Keratinocyte (primary cell): ENCODE results near the gene COQ4. TPM values are rescaled to one million over a fixed set of nuclear protein-coding genes. Genes with fewer than 3 reads are reported as not detected.

Experiments
- DNase-seq: peaks from one replicate; pipeline ENCODE4 v3.0.0-alpha.2; 2011; ENCODE audit warnings: low read depth, missing footprints, low spot score
- FAIRE-seq: peaks from 2 replicates; lab custom pipeline; 2011; peaks lifted over from hg19 to GRCh38; lab: Jason Lieb, UNC
- H2AFZ ChIP-seq: 2 replicates; pipeline ENCODE4 v1.6.0; 2012; ENCODE audit warnings: low read length, control low read depth, inconsistent platforms; ENCODE audit not compliant: control insufficient read depth
- H3K27ac ChIP-seq: 2 replicates; pipeline ENCODE4 v1.5.1; 2011; ENCODE audit warnings: low read length; ENCODE audit not compliant: control insufficient read depth, insufficient read depth
- H3K27me3 ChIP-seq: 3 replicates; pipeline ENCODE4 v1.6.0; 2011; ENCODE audit warnings: low read length; ENCODE audit not compliant: control insufficient read depth, insufficient read depth; ENCODE audit errors: extremely low read depth
- H3K36me3 ChIP-seq, 2 experiments: 2 replicates in 1 of 2; 3 replicates in 1 of 2; pipeline ENCODE4 v1.5.1; 2011; ENCODE audit warnings: low read length in 2 of 2, mild to moderate bottlenecking in 1 of 2; ENCODE audit not compliant: control insufficient read depth in 2 of 2, insufficient read depth in 2 of 2; ENCODE audit errors: extremely low read depth in 1 of 2
- H3K4me1 ChIP-seq: 3 replicates; pipeline ENCODE4 v1.5.1; 2011; ENCODE audit warnings: low read length; ENCODE audit not compliant: control insufficient read depth, insufficient read depth; ENCODE audit errors: extremely low read depth
- H3K4me2 ChIP-seq: 3 replicates; pipeline ENCODE4 v1.6.0; 2011; ENCODE audit warnings: low read depth, low read length; ENCODE audit not compliant: control insufficient read depth, insufficient read depth; ENCODE audit errors: extremely low read depth
- H3K4me3 ChIP-seq, 3 experiments: fragments of 200-600 bp in 1 of 3; sonication (generic) in 1 of 3; 2 replicates in 2 of 3; 3 replicates in 1 of 3; pipeline ENCODE4 v1.5.1; 2011 to 2016; ENCODE audit warnings: low read length in 3 of 3, mild to moderate bottlenecking in 3 of 3, control low read depth in 2 of 3, inconsistent platforms in 1 of 3, low read depth in 1 of 3, mixed read lengths in 1 of 3, mixed run types in 1 of 3, moderate library complexity in 1 of 3; ENCODE audit not compliant: control insufficient read depth in 2 of 3, insufficient read depth in 2 of 3; ENCODE audit errors: extremely low read depth in 1 of 3
- H3K79me2 ChIP-seq: 2 replicates; pipeline ENCODE4 v1.6.0; 2012; ENCODE audit warnings: low read length; ENCODE audit not compliant: control insufficient read depth, insufficient read depth
- H3K9ac ChIP-seq: 3 replicates; pipeline ENCODE4 v1.6.0; 2011; ENCODE audit warnings: low read length; ENCODE audit not compliant: control insufficient read depth, insufficient read depth; ENCODE audit errors: extremely low read depth
- H3K9me1 ChIP-seq: 3 replicates; pipeline ENCODE4 v1.6.0; 2011; ENCODE audit warnings: low read length; ENCODE audit not compliant: control insufficient read depth, insufficient read depth; ENCODE audit errors: extremely low read depth
- H3K9me3 ChIP-seq: 2 replicates; pipeline ENCODE4 v1.5.1; 2012; ENCODE audit warnings: low read depth, low read length; ENCODE audit not compliant: control insufficient read depth
- H4K20me1 ChIP-seq: 3 replicates; pipeline ENCODE4 v1.6.0; 2011; ENCODE audit warnings: low read length; ENCODE audit not compliant: control insufficient read depth, insufficient read depth; ENCODE audit errors: extremely low read depth
- EZH2 ChIP-seq: IDR thresholded peaks from one replicate; pipeline ENCODE4 v1.6.1; 2012; ENCODE audit warnings: inconsistent platforms, mild to moderate bottlenecking, low read length, moderate library complexity
- dilution Hi-C: fragments of 300-500 bp; cut with MboI; formaldehyde crosslinking; loops from one replicate; pipeline ENCODE4 v1.7.0; 2020; ENCODE audit warnings: low sequenced_read_pairs; ENCODE audit not compliant: extremely low pct_ligation_motif_present
- polyA plus RNA-seq, 5 experiments: library from polyadenylated mRNA; depleted of rRNA in 3 of 5; stranded (reverse) in 3 of 5; stranded (forward) in 1 of 5; unstranded in 1 of 5; fragments of >200 nt; gene quantifications; 1 replicate in 1 of 5; 2 replicates in 3 of 5; 3 replicates in 1 of 5; pipeline versions ENCODE4 v1.2.1 to v1.2.3, GENCODE V29; 2011 to 2012; ENCODE audit warnings: missing spikeins in 2 of 5, low read depth in 1 of 5, low replicate concordance in 1 of 5
- TF ChIP-seq, protein P1 (sequence below), 3 experiments: IDR thresholded peaks in 1 of 3; conservative IDR thresholded peaks in 1 of 3; optimal IDR thresholded peaks in 1 of 3; 2 replicates in 2 of 3; 3 replicates in 1 of 3; pipeline versions ENCODE3 to v1.5.1; 2011; ENCODE audit warnings: low read length in 3 of 3, mild to moderate bottlenecking in 3 of 3, moderate library complexity in 2 of 3, control low read depth in 1 of 3, inconsistent platforms in 1 of 3; ENCODE audit not compliant: insufficient read depth in 2 of 3; ENCODE audit errors: extremely low read depth in 1 of 3

COQ4 gene
- polyA plus RNA-seq, 1 donor (not counting 4 experiments of a cell fraction or from before 2014, with no cell fraction given), result 32.6 TPM

DNA sequence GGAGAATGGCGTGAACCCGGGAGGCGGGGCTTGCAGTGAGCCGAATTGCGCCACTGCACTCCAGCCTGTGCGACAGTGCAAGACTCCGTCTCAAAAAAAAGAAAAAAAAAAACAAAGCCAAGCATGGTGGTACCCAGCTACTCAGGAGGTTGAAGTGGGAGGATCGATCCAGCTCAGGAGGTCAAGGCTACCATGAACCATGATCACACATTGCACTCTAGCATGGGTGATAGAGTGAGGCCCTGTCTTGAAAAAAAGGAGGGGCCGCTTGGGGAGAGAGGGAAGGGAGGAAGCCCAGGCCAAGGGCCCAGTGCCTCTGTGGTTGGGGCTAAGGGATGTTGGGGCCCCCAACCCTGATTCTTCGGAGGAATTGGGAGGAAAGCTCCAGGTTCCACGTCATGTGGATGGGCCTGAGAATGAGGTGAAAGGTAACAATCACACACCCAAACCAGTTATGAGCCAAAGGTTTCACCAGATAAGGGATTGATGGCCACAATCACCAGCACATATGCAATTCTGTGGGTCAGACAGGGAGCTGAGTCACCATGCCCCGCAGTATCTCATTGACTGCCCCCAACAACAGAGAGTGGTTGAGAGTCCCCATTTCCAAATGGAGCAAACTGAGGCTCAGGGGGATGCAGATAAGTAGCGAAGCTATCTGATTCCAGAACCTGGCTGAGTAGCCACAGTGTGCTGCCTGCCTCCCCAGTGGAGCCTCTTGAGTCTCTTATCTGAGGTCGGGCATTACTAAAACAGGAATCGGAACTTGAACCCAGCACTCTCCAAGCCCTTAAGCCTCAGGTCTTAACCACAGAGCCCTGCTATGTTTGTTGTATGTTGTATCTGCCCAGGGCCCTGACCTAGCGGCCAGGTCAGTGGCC lies 26.1 kb upstream of the COQ4 start:
- H4K20me1 ChIP-seq, result no peaks in the 10 kb centered on the region
- no peak overlapping the region for H3K27ac ChIP-seq
- H3K36me3 ChIP-seq, result no peaks in the 10 kb centered on the region
- peaks cover 8% of the 10 kb centered on the region for H3K4me1 ChIP-seq
- no peak for FAIRE-seq
- TF ChIP-seq, protein P1, sequence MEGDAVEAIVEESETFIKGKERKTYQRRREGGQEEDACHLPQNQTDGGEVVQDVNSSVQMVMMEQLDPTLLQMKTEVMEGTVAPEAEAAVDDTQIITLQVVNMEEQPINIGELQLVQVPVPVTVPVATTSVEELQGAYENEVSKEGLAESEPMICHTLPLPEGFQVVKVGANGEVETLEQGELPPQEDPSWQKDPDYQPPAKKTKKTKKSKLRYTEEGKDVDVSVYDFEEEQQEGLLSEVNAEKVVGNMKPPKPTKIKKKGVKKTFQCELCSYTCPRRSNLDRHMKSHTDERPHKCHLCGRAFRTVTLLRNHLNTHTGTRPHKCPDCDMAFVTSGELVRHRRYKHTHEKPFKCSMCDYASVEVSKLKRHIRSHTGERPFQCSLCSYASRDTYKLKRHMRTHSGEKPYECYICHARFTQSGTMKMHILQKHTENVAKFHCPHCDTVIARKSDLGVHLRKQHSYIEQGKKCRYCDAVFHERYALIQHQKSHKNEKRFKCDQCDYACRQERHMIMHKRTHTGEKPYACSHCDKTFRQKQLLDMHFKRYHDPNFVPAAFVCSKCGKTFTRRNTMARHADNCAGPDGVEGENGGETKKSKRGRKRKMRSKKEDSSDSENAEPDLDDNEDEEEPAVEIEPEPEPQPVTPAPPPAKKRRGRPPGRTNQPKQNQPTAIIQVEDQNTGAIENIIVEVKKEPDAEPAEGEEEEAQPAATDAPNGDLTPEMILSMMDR (optimal IDR thresholded peaks at IDR 0.05 in 1 of 3, IDR thresholded peaks at IDR 0.05 in 1 of 3, conservative IDR thresholded peaks at IDR 0.05 in 1 of 3; ENCODE audit: extremely low read depth in 1 of 3, insufficient read depth in 2 of 3, low read length in 3 of 3), result no peak
- no peak for TF ChIP-seq EZH2
- H3K4me3 ChIP-seq, result no peak overlapping the region
- no peaks in the 10 kb centered on the region for H3K27me3 ChIP-seq
- no peak overlapping the region for H2AFZ ChIP-seq
- dilution Hi-C loops, result no loop called here
- H3K9ac ChIP-seq, result no peak overlapping the region
- DNase-seq, result no peak
- H3K79me2 ChIP-seq, result no peaks in the 10 kb centered on the region
- H3K4me2 ChIP-seq, result no peak overlapping the region
- no peaks in the 10 kb centered on the region for H3K9me3 ChIP-seq
- H3K9me1 ChIP-seq, result no peaks in the 10 kb centered on the region

DNA sequence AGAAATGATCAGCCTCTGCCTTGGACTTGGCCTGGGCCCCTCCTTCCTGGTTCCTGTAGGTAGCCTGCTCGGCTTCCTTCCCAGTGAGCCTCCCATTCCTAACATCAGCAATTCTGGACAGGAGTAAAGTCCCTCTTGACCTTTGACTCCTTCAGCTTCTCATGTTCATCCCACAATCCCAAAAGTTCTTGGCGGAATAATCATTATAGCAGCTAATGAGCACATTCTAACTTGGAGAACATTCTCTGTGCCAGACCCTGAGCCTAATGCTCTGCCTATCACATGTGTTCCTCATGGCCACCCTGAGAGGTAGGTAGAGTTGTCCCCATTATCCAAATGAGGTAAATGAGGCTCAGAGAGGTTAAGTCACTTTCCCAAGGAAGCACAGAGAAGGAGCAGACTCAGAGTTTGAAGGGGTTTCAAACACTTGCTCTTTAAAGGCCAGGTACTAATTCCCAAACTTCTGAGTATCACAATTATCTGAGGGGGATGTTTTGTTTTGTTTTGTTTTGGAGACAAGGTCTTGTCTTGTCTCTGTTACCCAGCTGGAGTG lies 25.3 kb upstream of the COQ4 start:
- Histone ChIP-seq H3K4me3 (no peak overlapping the region), H3K9me3 (no peaks in the 10 kb centered on the region), H3K9me1 (no peaks in the 10 kb centered on the region), H3K27me3 (no peaks in the 10 kb centered on the region), H2AFZ (no peak overlapping the region), H3K36me3 (no peaks in the 10 kb centered on the region), H4K20me1 (no peaks in the 10 kb centered on the region), H3K4me1 (peaks cover 8% of the 10 kb centered on the region), H3K27ac (no peak overlapping the region), H3K79me2 (no peaks in the 10 kb centered on the region), H3K9ac (no peak overlapping the region), H3K4me2 (no peak overlapping the region)
- TF ChIP-seq, protein P1 (optimal IDR thresholded peaks at IDR 0.05 in 1 of 3, IDR thresholded peaks at IDR 0.05 in 1 of 3, conservative IDR thresholded peaks at IDR 0.05 in 1 of 3; ENCODE audit: extremely low read depth in 1 of 3, insufficient read depth in 2 of 3, low read length in 3 of 3), result no peak
- TF ChIP-seq EZH2, result no peak
- dilution Hi-C loops, result no loop called here
- FAIRE-seq (no peak), DNase-seq (no peak)
